Rectal smooth muscle tissue (tissue), 1 donor: Measurements from ENCODE around the gene DHFR.

Source experiments
- H3K27ac ChIP-seq: one replicate; pipeline ENCODE4 v1.7.0; 2013; ENCODE audit warnings: low read depth, low read length, inconsistent platforms
- H3K27me3 ChIP-seq: one replicate; pipeline ENCODE4 v1.7.0; 2013; ENCODE audit warnings: low read length; ENCODE audit not compliant: control insufficient read depth, insufficient read depth
- H3K36me3 ChIP-seq: one replicate; pipeline ENCODE4 v1.7.0; 2013; ENCODE audit warnings: low read length; ENCODE audit not compliant: control insufficient read depth, insufficient read depth
- H3K4me1 ChIP-seq: one replicate; pipeline ENCODE4 v1.7.0; 2013; ENCODE audit warnings: low read length; ENCODE audit not compliant: control insufficient read depth, insufficient read depth
- H3K4me3 ChIP-seq: one replicate; pipeline ENCODE4 v1.7.0; 2013; ENCODE audit warnings: low read length
- H3K9ac ChIP-seq: one replicate; pipeline ENCODE4 v1.7.0; 2013; ENCODE audit warnings: low read length

DHFR gene

DNA sequence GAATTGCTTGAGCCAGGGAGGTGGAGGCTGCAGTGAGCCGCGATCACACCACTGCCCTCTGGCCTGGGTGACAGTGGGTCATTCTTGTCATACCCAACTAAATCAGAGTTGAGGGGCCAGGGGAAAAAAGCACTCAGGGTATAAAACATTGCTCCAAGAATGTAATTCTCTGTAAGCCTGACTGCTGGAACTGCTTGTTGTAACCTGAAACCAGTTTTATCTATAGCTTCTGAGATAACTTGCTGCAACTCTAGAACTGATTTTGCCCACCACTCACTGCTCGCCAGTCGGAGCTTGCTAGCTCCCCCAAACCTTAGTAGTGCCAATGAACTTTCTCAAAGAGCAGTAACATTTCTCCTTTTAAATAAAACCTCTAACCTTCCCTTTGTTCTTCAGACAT, 9.9 kb downstream of the DHFR start:
- Histone ChIP-seq H3K4me1 (no peaks in the 10 kb centered on the region), H3K36me3 (no peaks in the 10 kb centered on the region), H3K27ac (no peak overlapping the region), H3K9ac (no peak overlapping the region), H3K4me3 (no peak overlapping the region), H3K27me3 (no peaks in the 10 kb centered on the region)

DNA sequence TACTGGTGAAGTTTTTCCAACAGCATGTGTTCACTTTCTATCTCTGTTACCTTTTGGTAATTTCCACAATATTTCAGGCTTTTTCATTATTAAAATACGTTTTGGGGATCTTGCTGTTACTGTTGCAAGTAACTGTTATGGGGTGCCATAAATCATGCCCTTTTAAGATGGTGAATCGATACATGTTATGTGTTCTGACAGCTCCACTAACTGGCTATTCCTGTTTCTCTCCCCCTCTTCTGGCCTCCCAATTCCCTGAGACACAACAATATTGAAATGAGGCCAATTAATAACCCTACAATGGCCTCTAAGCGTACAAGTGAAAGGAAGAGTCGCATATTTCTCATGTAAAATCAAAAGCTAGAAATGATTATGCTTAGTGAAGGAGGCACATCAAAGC, 13.4 kb downstream of the DHFR start:
- Histone ChIP-seq H3K9ac (no peak overlapping the region), H3K4me1 (no peaks in the 10 kb centered on the region), H3K4me3 (no peak overlapping the region), H3K27me3 (no peaks in the 10 kb centered on the region), H3K36me3 (no peaks in the 10 kb centered on the region), H3K27ac (no peak overlapping the region)

DNA sequence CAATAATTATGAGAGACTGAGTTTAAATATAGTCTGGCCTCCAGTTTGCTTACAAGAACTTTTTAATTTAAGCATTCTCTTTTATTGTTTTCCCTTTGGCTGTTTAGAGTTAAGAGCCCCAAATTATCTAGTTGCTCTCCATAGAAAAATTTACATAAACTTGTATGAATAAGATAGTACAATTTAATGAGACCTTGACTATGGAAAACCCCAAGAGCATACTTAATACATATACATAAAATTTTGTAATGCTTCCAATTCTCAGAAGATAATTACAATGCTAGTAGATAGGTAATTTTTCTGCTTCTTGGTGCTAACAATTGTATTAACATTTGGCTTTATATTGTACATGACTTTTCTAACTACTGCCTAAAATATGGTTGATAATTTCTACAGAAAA, 20.6 kb downstream of the DHFR start:
- H3K36me3 ChIP-seq = no peaks in the 10 kb centered on the region
- no peak overlapping the region for H3K4me3 ChIP-seq
- H3K9ac ChIP-seq = no peak overlapping the region
- H3K27me3 ChIP-seq = no peaks in the 10 kb centered on the region
- no peaks in the 10 kb centered on the region for H3K4me1 ChIP-seq
- no peak overlapping the region for H3K27ac ChIP-seq

DNA sequence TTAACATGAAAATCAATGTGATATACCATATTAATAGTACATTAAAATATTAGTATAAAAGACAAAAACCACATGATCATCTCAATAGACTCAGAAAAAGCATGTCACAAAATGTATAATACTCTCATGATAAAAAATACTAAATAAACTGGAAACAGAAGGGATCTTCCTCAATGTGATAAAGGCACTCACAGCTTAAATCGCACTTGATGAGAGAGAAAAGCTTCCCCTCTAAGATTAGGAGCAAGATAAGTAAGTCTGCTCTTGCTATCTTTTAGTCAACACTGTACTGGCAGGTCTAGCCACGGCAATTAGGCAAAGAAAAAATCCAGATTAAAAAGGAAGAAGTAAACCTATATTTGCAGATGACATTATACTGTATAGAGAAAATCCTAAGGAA, 22.1 kb downstream of the DHFR start:
- H3K27me3 ChIP-seq = no peaks in the 10 kb centered on the region
- H3K36me3 ChIP-seq = no peaks in the 10 kb centered on the region
- no peak overlapping the region for H3K4me3 ChIP-seq
- H3K9ac ChIP-seq = no peak overlapping the region
- H3K4me1 ChIP-seq = no peaks in the 10 kb centered on the region
- no peak overlapping the region for H3K27ac ChIP-seq

DNA sequence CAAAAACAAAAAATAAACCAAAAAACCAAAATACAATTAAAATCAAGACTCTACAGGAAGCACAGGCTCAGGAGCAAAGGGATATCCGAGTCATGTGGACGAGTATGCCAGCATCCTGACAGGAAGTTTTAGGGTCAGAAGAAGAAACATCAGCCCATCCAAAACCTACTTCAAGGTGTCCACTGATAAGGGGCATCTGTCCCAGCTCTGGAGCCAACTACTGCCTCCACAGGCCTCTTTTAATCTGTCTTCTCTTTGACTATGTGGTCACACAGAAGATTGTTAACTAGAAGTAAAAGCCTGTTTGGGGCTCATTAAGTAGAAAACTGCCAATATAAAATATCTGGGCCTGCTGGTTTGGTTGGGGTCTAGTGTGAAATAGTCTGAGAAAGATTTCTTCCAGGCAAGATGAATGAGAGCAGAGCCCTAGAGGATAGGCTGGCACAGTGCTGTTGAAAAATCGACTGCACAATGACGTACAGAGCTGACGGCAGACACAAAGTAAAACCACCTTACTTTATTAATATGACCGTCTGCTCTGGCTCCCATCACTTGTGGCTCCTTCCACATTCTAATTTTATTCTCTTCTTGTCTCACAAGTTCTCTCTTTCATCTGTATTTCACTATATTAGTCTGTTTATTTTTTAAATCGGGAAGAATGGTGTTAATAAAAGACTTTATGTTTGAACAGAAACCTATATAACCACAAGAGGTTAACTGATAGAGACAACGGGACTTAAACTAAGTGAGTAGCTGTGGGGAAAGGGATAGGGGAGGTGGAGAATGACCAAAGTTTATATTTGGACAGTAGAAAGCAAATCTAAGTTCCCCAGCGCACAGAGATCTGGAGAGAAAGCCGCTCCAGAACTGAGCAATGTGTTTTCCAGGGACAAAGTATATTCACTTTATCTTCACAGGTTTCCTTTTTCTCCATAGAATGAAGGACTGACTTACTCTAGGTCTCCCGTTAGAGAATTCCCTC, 23.2 kb downstream of the DHFR start:
- no peaks in the 10 kb centered on the region for H3K4me1 ChIP-seq
- no peak overlapping the region for H3K27ac ChIP-seq
- H3K27me3 ChIP-seq = no peaks in the 10 kb centered on the region
- H3K4me3 ChIP-seq = no peak overlapping the region
- no peaks in the 10 kb centered on the region for H3K36me3 ChIP-seq
- no peak overlapping the region for H3K9ac ChIP-seq

DNA sequence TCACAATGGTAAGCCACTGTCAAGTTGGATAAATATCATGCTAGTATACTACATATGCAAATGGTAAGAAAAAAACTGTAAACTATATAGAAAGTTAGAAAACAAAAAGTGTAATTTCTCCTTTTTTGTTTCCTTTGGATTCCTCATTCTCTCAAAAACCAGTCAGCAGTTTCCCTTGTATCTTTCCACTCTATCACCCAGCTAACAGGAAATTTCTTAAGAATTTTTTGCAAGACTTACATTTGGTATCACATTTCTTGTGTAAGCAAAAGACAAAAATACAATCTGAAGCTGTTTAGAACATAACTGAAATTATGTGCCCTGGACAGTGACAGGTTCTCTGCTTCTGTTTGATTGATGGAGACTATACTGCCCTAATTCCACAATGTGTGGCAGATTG, 25.5 kb downstream of the DHFR start:
- H3K27ac ChIP-seq = no peak overlapping the region

DNA sequence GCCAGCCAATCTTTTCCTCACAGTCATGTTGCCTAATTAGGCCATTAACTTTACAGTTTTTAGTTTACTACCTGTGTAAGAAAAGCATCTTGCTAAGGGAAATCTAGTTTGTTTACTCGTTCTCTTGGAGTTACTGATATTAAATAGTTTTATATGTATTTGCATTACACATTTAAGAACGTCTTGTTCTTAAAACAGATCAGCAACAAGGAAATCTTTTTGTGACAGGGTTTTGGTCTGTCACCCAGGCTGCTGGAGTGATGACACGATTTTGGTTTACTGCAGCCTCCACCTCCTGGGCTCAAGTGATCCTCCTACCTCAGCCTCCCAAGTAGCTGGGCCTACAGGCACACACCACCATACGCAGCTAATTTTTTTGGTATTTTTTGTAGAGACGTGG, 29.6 kb downstream of the DHFR start:
- no peak overlapping the region for H3K9ac ChIP-seq
- no peaks in the 10 kb centered on the region for H3K27me3 ChIP-seq
- H3K4me3 ChIP-seq = no peak overlapping the region
- no peaks in the 10 kb centered on the region for H3K4me1 ChIP-seq
- H3K36me3 ChIP-seq = no peaks in the 10 kb centered on the region
- no peak overlapping the region for H3K27ac ChIP-seq

More for the DNA sequence above, 25.5 kb downstream of the DHFR start:
- H3K4me3 ChIP-seq = no peak overlapping the region
- no peak overlapping the region for H3K9ac ChIP-seq
- no peaks in the 10 kb centered on the region for H3K4me1 ChIP-seq
- H3K36me3 ChIP-seq = no peaks in the 10 kb centered on the region
- H3K27me3 ChIP-seq = no peaks in the 10 kb centered on the region

DNA sequence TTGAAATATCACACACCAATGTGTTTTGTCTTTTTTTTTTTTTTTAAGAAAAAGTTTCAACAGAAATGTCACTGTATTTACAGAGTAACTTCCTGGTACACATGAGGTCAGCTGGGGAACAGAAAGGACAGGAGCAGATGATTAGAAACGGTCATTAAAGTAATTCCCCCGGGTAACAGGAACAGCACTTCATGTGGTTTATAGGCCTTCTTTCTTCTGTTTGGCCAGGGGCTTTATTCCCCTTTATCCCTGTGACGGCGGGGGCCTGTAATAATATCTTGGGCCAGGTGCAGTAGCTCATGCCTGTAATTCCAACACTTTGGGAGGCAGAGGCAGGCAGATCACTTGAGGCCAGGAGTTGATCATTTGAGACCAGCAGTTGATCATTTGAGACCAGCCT, 30.8 kb downstream of the DHFR start:
- Histone ChIP-seq H3K27ac (no peak overlapping the region), H3K9ac (no peak overlapping the region), H3K36me3 (no peaks in the 10 kb centered on the region), H3K4me3 (no peak overlapping the region), H3K27me3 (no peaks in the 10 kb centered on the region), H3K4me1 (no peaks in the 10 kb centered on the region)

DNA sequence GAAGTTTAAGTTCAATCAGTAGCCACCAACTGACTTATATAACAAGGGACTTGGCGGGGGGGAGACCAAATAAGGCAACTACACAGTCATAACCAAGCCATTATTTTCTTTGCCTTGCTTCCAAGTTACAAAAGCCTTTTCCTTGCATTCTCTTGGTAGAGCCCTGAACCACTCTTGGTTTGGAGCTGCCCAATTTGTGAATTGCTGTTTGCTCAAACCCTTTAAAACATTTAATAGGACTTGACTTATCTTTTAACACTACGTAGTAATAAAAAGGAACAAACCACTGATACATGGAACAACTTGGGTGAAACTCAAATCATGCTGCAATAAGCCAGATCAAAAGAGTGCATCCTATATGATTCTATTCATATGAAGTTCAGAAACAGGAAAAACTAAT, 32.0 kb downstream of the DHFR start:
- H3K4me3 ChIP-seq = no peak overlapping the region
- H3K36me3 ChIP-seq = no peaks in the 10 kb centered on the region
- no peak overlapping the region for H3K9ac ChIP-seq
- no peak overlapping the region for H3K27ac ChIP-seq
- no peaks in the 10 kb centered on the region for H3K27me3 ChIP-seq
- no peaks in the 10 kb centered on the region for H3K4me1 ChIP-seq

DNA sequence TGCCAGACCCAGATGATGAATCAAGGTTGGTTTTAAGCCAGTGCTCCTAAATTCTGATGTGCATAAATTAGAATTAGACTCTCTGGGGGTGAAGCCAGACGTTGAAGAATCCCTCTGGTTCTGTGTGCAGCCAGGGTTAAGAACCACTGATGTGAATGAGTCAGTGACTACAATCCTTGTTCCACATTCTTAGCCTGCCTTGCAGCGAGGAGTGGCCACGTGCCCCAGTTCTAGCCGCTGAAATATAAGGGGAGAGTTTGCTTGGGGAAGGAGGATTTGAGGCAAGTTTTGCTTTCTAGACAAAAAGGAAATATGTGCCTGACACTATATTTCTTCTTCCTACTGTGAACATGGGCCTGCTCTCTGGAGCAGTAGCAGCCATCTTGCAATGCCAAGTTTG, 34.6 kb downstream of the DHFR start:
- Histone ChIP-seq H3K9ac (no peak overlapping the region), H3K27me3 (no peaks in the 10 kb centered on the region)

DNA sequence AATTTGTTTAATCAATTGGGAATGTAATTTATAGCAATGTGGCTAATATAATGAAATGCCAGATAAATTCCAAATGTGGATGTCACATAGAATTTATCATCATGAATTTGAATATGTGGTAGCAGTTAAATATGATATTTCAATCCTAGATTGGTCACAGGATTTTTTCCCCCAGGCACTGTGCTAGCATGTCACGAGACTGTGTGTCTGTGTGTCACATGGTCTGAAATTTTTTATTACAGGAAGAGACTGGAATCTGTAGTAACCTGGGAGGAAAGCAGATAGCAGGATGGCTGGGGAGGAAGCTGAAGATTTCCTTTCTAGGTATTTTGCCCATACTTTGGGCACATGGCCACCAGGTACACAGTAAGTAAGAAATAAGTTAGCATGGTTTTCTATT, 35.7 kb downstream of the DHFR start:
- Histone ChIP-seq H3K4me3 (no peak overlapping the region), H3K9ac (no peak overlapping the region), H3K27ac (no peak overlapping the region), H3K4me1 (no peaks in the 10 kb centered on the region), H3K27me3 (no peaks in the 10 kb centered on the region), H3K36me3 (no peaks in the 10 kb centered on the region)

More for the DNA sequence above, 34.6 kb downstream of the DHFR start:
- Histone ChIP-seq H3K4me1 (no peaks in the 10 kb centered on the region), H3K27ac (no peak overlapping the region), H3K36me3 (no peaks in the 10 kb centered on the region), H3K4me3 (no peak overlapping the region)

DNA sequence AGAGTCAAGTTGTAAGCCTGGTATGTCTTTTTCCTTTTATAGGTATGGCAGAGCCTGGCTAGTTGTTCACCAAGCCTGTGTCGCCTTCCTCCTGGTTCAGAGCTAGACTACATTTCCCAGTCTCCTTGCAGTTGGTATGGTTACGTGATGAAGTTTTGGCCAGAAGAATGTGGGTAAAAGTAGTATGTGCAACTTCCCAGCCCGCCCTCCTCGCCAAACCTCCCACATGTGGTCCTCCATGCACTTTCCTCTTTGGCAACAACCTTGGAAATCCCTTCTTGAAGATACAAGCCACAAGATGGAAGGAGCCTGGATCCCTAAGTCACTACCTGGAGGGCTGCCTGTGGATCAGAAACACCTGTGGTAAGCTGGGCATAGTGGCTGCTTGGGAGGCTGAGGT, 36.3 kb downstream of the DHFR start:
- H3K4me3 ChIP-seq = no peak overlapping the region
- no peaks in the 10 kb centered on the region for H3K27me3 ChIP-seq
- H3K27ac ChIP-seq = no peak overlapping the region
- no peaks in the 10 kb centered on the region for H3K4me1 ChIP-seq
- no peak overlapping the region for H3K9ac ChIP-seq
- no peaks in the 10 kb centered on the region for H3K36me3 ChIP-seq

DNA sequence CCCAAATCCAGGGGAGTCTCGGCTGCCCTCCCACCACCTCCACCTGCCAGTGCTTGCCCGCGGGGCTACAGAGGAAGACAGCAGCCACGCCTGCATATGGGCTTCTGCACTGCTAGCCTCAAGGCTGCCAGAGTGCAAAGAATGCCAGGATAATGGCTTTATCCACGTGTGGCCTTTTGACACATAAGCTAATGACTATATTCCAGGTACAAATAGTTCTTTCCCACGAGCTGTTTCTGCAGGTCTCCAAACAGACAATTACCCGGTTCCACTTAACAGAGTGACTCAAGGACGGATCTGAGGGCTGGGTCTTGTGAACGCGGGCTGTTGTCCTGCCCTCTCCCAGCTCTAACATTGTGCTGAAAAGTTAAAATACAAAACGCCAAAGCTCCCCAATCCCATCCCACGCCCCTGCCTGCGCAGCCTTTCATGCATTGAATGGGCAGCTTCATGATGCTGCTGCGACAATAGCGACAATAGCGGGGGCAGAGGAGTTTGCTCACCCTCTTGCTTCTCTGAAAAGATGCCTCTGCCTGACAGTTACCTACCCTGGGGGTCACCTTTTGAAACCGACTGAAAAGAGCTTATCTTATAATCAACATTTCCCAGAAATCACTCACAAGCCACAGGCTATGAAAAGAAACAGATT, 39.4 kb downstream of the DHFR start:
- H3K4me3 ChIP-seq = no peak overlapping the region
- H3K4me1 ChIP-seq = no peaks in the 10 kb centered on the region
- no peaks in the 10 kb centered on the region for H3K27me3 ChIP-seq
- no peak overlapping the region for H3K9ac ChIP-seq
- H3K36me3 ChIP-seq = no peaks in the 10 kb centered on the region
- no peak overlapping the region for H3K27ac ChIP-seq
